ENCODE measurements around the gene HOXA13.
A peak's percentile ranks its signal among the peaks of the same experiment; 100 is the strongest.

HOXA13 gene

DNA sequence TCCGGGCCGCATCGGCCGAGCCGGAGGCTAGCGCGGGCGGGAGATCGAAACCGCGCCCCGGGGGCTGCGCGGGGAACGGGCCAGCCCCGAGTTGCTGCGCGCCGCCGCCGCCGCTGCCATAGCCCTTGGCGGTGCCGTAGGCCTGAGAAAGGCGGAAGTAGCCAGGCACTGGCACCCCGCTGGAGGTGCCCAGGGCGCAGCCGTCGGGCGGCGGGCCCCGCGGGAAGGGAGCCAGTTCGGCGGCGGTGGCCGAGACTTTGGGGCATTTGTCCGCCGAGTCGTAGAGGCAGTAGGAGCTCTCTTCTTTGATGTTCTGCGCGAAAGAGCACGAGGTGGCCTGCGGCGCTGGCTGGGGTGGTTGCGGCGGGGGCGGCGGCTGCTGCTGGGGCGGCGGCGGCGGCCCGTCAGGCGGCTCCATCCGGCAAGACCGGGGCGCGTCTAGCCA is 26.4 kb downstream of the HOXA13 start:
- H3K27me3 ChIP-seq (ENCODE audit: control insufficient read depth, insufficient read depth, low read length), result no peaks in the 10 kb centered on the region
- H3K9ac ChIP-seq (ENCODE audit: low read depth, low read length), result peak overlapping the region; percentile 97
- H3K4me1 ChIP-seq (ENCODE audit: control insufficient read depth, insufficient read depth, low read length), result peaks cover 52% of the 10 kb centered on the region
- H3K36me3 ChIP-seq (ENCODE audit: insufficient read depth, low read length), result peaks cover 19% of the 10 kb centered on the region
- H3K4me2 ChIP-seq (ENCODE audit: low read length), result peak overlapping the region; percentile 98
- H3K4me3 ChIP-seq (ENCODE audit: low read length), result peak overlapping the region; percentile 88
- no peaks in the 10 kb centered on the region for H3K9me3 ChIP-seq (replicated peaks; ENCODE audit: low read length)

DNA sequence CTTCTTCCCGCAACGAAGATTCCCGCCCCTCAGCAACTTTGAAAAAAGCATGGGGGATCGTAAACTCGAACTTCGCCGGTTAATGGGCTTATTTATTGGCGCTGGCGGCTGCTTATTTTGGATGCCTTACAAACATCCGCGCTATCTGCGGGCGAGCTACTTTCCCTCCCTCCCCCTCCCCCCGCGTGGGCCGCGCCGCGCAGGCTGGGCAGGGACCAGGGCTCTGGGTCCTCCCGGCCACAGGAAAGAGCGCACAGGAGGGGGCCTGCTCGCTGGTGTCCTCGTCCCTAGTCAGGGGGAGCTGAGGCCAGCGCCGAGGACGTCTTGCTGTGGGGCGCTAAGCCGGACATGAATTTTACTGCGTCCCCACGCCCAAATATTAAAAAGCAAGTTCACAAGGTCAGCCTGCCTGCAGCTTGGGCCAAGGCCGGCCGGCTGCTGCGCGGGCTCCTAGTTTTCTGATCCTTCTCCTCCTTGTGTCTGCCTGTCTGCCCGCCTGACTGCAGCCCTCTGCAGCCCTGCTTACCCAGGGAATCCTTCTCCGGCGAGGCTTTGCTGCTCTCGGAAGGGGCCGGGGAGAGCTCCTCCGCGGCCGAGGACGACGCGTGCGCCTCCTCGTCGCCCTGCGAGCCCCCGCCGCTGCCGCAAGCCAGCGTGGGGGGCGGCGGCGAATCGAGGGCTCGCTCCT is 26.9 kb downstream of the HOXA13 start:
- peaks cover 58% of the 10 kb centered on the region for H3K4me1 ChIP-seq (ENCODE audit: control insufficient read depth, insufficient read depth, low read length)
- peak overlapping the region; percentile 97 for H3K9ac ChIP-seq (ENCODE audit: low read depth, low read length)
- H3K4me2 ChIP-seq (ENCODE audit: low read length), result peak overlapping the region; percentile 98
- no peaks in the 10 kb centered on the region for H3K9me3 ChIP-seq (replicated peaks; ENCODE audit: low read length)
- no peaks in the 10 kb centered on the region for H3K27me3 ChIP-seq (ENCODE audit: control insufficient read depth, insufficient read depth, low read length)
- H3K36me3 ChIP-seq (ENCODE audit: insufficient read depth, low read length), result peaks cover 19% of the 10 kb centered on the region
- peak overlapping the region; percentile 88 for H3K4me3 ChIP-seq (ENCODE audit: low read length)

DNA sequence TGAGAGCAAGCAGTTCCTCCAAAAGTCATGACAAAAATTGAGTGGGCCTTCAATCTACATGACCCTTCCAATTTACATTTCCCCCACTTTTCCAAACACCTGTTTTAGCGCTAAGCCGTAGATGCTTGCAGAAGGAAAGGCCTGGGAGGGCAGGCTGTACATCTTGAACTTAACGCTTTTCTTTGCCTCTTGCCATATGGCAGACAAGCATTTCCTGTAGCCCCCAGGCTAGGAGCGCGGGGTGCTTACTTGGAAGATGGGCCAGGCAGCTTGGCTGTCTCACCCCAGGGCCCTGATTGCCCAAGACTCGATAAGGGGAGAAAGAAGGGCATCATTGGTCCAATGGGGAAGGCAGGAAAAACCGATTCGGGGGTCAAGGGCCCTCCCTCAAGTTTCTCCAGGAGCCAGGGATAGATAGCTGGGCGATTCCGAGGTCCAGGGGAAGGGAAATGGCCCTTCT is 27.5 kb downstream of the HOXA13 start:
- H3K4me1 ChIP-seq (ENCODE audit: control insufficient read depth, insufficient read depth, low read length), result peaks cover 58% of the 10 kb centered on the region
- H3K9ac ChIP-seq (ENCODE audit: low read depth, low read length), result peak overlapping the region; percentile 97
- H3K4me2 ChIP-seq (ENCODE audit: low read length), result peak overlapping the region; percentile 98
- peak overlapping the region; percentile 88 for H3K4me3 ChIP-seq (ENCODE audit: low read length)
- peaks cover 19% of the 10 kb centered on the region for H3K36me3 ChIP-seq (ENCODE audit: insufficient read depth, low read length)
- H3K9me3 ChIP-seq (replicated peaks; ENCODE audit: low read length), result no peaks in the 10 kb centered on the region
- H3K27me3 ChIP-seq (ENCODE audit: control insufficient read depth, insufficient read depth, low read length), result no peaks in the 10 kb centered on the region

GRCh38 chr7:27171637-27172314 is 28.1 kb downstream of the HOXA13 start:
- H3K4me3 ChIP-seq (ENCODE audit: low read length), result peak overlapping the region; percentile 88
- no peaks in the 10 kb centered on the region for H3K27me3 ChIP-seq (ENCODE audit: control insufficient read depth, insufficient read depth, low read length)
- no peaks in the 10 kb centered on the region for H3K9me3 ChIP-seq (replicated peaks; ENCODE audit: low read length)
- H3K4me2 ChIP-seq (ENCODE audit: low read length), result peak overlapping the region; percentile 98
- H3K4me1 ChIP-seq (ENCODE audit: control insufficient read depth, insufficient read depth, low read length), result peaks cover 57% of the 10 kb centered on the region
- peaks cover 19% of the 10 kb centered on the region for H3K36me3 ChIP-seq (ENCODE audit: insufficient read depth, low read length)
- H3K9ac ChIP-seq (ENCODE audit: low read depth, low read length), result peak overlapping the region; percentile 97

DNA sequence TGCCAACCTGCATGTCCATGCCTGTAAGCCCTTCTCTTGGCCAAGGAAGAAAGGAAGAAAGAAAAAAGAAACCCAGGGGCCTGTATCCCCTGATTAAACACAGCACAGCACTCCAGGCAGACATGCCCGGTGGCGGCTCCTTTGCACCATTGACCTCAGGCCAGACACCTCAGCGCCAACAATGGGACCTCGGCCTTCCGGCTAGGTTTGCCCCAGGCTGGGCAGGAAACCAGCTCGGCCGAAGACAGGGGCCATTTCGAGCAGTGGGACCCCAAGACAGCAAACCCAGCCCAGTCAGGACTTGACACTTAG is 28.6 kb downstream of the HOXA13 start:
- Histone ChIP-seq H3K4me2 (ENCODE audit: low read length) (peak overlapping the region; percentile 98), H3K27me3 (ENCODE audit: control insufficient read depth, insufficient read depth, low read length) (no peaks in the 10 kb centered on the region), H3K36me3 (ENCODE audit: insufficient read depth, low read length) (peaks cover 17% of the 10 kb centered on the region), H3K4me3 (ENCODE audit: low read length) (peak overlapping the region; percentile 88), H3K4me1 (ENCODE audit: control insufficient read depth, insufficient read depth, low read length) (peaks cover 57% of the 10 kb centered on the region), H3K9me3 (replicated peaks; ENCODE audit: low read length) (no peaks in the 10 kb centered on the region), H3K9ac (ENCODE audit: low read depth, low read length) (peak overlapping the region; percentile 97)

- Histone ChIP-seq H3K9ac (ENCODE audit: low read depth, low read length) (peak overlapping the region; percentile 97), H3K4me3 (ENCODE audit: low read length) (peak overlapping the region; percentile 88), H3K4me1 (ENCODE audit: control insufficient read depth, insufficient read depth, low read length) (peaks cover 55% of the 10 kb centered on the region), H3K9me3 (replicated peaks; ENCODE audit: low read length) (no peaks in the 10 kb centered on the region), H3K4me2 (ENCODE audit: low read length) (peak overlapping the region; percentile 98), H3K36me3 (ENCODE audit: insufficient read depth, low read length) (peaks cover 13% of the 10 kb centered on the region), H3K27me3 (ENCODE audit: control insufficient read depth, insufficient read depth, low read length) (no peaks in the 10 kb centered on the region)
Measured at GRCh38 chr7:27170426-27171324, 29.2 kb downstream of the HOXA13 start.

GRCh38 chr7:27169658-27170425 is 30.0 kb downstream of the HOXA13 start:
- H3K4me3 ChIP-seq (ENCODE audit: low read length), result peak overlapping the region; percentile 88

GRCh38 chr7:27168265-27168947 is 31.5 kb downstream of the HOXA13 start:
- no peaks in the 10 kb centered on the region for H3K27me3 ChIP-seq (ENCODE audit: control insufficient read depth, insufficient read depth, low read length)

More at GRCh38 chr7:27169658-27170425, 30.0 kb downstream of the HOXA13 start:
- Histone ChIP-seq H3K4me1 (ENCODE audit: control insufficient read depth, insufficient read depth, low read length) (peaks cover 47% of the 10 kb centered on the region), H3K9me3 (replicated peaks; ENCODE audit: low read length) (no peaks in the 10 kb centered on the region), H3K27me3 (ENCODE audit: control insufficient read depth, insufficient read depth, low read length) (no peaks in the 10 kb centered on the region), H3K36me3 (ENCODE audit: insufficient read depth, low read length) (peaks cover 13% of the 10 kb centered on the region), H3K4me2 (ENCODE audit: low read length) (peak overlapping the region; percentile 98), H3K9ac (ENCODE audit: low read depth, low read length) (peak overlapping the region; percentile 97)

GRCh38 chr7:27167916-27168264 is 32.0 kb downstream of the HOXA13 start:
- peak overlapping the region; percentile 88 for H3K4me3 ChIP-seq (ENCODE audit: low read length)
- peak overlapping the region; percentile 97 for H3K9ac ChIP-seq (ENCODE audit: low read depth, low read length)
- H3K4me1 ChIP-seq (ENCODE audit: control insufficient read depth, insufficient read depth, low read length), result peaks cover 41% of the 10 kb centered on the region
- peak overlapping the region; percentile 98 for H3K4me2 ChIP-seq (ENCODE audit: low read length)
- peaks cover 21% of the 10 kb centered on the region for H3K36me3 ChIP-seq (ENCODE audit: insufficient read depth, low read length)
- no peaks in the 10 kb centered on the region for H3K9me3 ChIP-seq (replicated peaks; ENCODE audit: low read length)
- H3K27me3 ChIP-seq (ENCODE audit: control insufficient read depth, insufficient read depth, low read length), result no peaks in the 10 kb centered on the region

More at GRCh38 chr7:27168265-27168947, 31.5 kb downstream of the HOXA13 start:
- Histone ChIP-seq H3K4me3 (ENCODE audit: low read length) (peak overlapping the region; percentile 88), H3K4me2 (ENCODE audit: low read length) (peak overlapping the region; percentile 98), H3K4me1 (ENCODE audit: control insufficient read depth, insufficient read depth, low read length) (peaks cover 41% of the 10 kb centered on the region), H3K9me3 (replicated peaks; ENCODE audit: low read length) (no peaks in the 10 kb centered on the region), H3K9ac (ENCODE audit: low read depth, low read length) (peak overlapping the region; percentile 97), H3K36me3 (ENCODE audit: insufficient read depth, low read length) (peaks cover 16% of the 10 kb centered on the region)

Measured in skeletal muscle satellite cell (primary cell).